HCT116 (cell line): ENCODE measurements around the gene PIKFYVE. TPM values are rescaled to one million over a fixed set of nuclear protein-coding genes. Genes with fewer than 3 reads are reported as not detected.

Experiments used
- ATAC-seq: fragments of 200-7000 bp; cut with Tn5 transposase; 2 replicates; pipeline ENCODE4 v1.9.1; 2020; ENCODE audit warnings: mild to moderate bottlenecking, moderate library complexity
- BruUV-seq: library from RNA; stranded (reverse); fragments of 400-500 nt; replicated peaks from 2 replicates; lab custom pipeline; 2021; lab: Mats Ljungman, UMichigan
- CTCF ChIA-PET: fragments of 300-600 bp; sonication (Branson Sonifier 250); formaldehyde crosslinking; loops from one replicate; lab custom pipeline; 2021; ENCODE audit warnings: antibody characterized with exemption; lab: Charles Lee
- POLR2A ChIA-PET: fragments of 300-600, 350-600 bp; sonication (Branson Sonifier 250); formaldehyde crosslinking; loops from one replicate; lab custom pipeline; 2021; ENCODE audit warnings: antibody characterized with exemption; lab: Charles Lee
- RAD21 ChIA-PET, 2 experiments: fragments of 300-600 bp; sonication (Branson Sonifier 250); formaldehyde crosslinking; loops; one replicate each; lab custom pipeline; 2023; ENCODE audit warnings: low total read pairs in 2 of 2; ENCODE audit not compliant: uncharacterized antibody in 2 of 2, unreplicated experiment in 2 of 2, low non-redundant PET in 1 of 2; lab: Charles Lee
- DNase-seq: peaks from one replicate; pipeline ENCODE4 v3.0.0-alpha.2; 2010; ENCODE audit warnings: low read depth, low spot score
- H2AFZ ChIP-seq: fragments of 200-600 bp; shearing (Covaris generic), sonication (generic); 2 replicates; pipeline ENCODE4 v1.6.1; 2017; ENCODE audit warnings: low read depth, mixed run types, mixed read lengths, antibody characterized with exemption, low read length; ENCODE audit not compliant: poor library complexity, severe bottlenecking
- H3K27ac ChIP-seq: 2 replicates; pipeline ENCODE4 v1.5.1; 2012; ENCODE audit warnings: low read depth, low read length
- H3K27me3 ChIP-seq: fragments of 200-600 bp; sonication (generic); 2 replicates; pipeline ENCODE4 v1.6.1; 2016; ENCODE audit warnings: mixed run types, low read length, mixed read lengths; ENCODE audit not compliant: insufficient read depth
- H3K36me3 ChIP-seq, 2 experiments: fragments of 200-500 bp in 1 of 2; fragments of 200-600 bp in 1 of 2; sonication (Bioruptor generic) in 1 of 2; sonication (generic) in 1 of 2; 2 replicates each; pipeline versions ENCODE4 v1.5.1 to v1.6.1; 2014 to 2016; ENCODE audit warnings: low read length in 2 of 2, inconsistent platforms in 1 of 2, mixed read lengths in 1 of 2, mixed run types in 1 of 2; ENCODE audit not compliant: insufficient read depth in 2 of 2, control insufficient read depth in 1 of 2
- H3K4me1 ChIP-seq, 2 experiments: fragments of 200-600 bp in 1 of 2; sonication (generic) in 1 of 2; 2 replicates each; pipeline versions ENCODE4 v1.5.1 to v1.6.1; 2012 to 2017; ENCODE audit warnings: low read length in 2 of 2, inconsistent platforms in 1 of 2, mild to moderate bottlenecking in 1 of 2, mixed read lengths in 1 of 2, mixed run types in 1 of 2, moderate library complexity in 1 of 2; ENCODE audit not compliant: insufficient read depth in 2 of 2, control insufficient read depth in 1 of 2
- H3K4me2 ChIP-seq: fragments of 200-600 bp; sonication (generic); 2 replicates; pipeline ENCODE4 v1.6.1; 2017; ENCODE audit warnings: mixed run types, low read length, mixed read lengths
- H3K4me3 ChIP-seq, 2 experiments: fragments of 200-600 bp in 1 of 2; sonication (generic) in 1 of 2; replicated peaks in 1 of 2; 2 replicates each; pipeline ENCODE4 v1.5.1; 2011 to 2016; ENCODE audit warnings: low read length in 2 of 2, control low read depth in 1 of 2, low read depth in 1 of 2, mild to moderate bottlenecking in 1 of 2, mixed read lengths in 1 of 2, mixed run types in 1 of 2
- H3K79me2 ChIP-seq: fragments of 200-600 bp; sonication (generic); 2 replicates; pipeline ENCODE4 v1.6.1; 2017; ENCODE audit warnings: mild to moderate bottlenecking, mixed run types, low read length, moderate library complexity, mixed read lengths; ENCODE audit not compliant: insufficient read depth
- H3K9ac ChIP-seq: fragments of 200-600 bp; sonication (generic); 2 replicates; pipeline ENCODE4 v1.6.1; 2016; ENCODE audit warnings: low read length, mixed read lengths
- H3K9me2 ChIP-seq: fragments of 200-600 bp; sonication (generic), shearing (Covaris generic); 2 replicates; pipeline ENCODE4 v1.6.1; 2017; ENCODE audit warnings: mixed run types, mild to moderate bottlenecking, moderate library complexity; ENCODE audit not compliant: insufficient read depth
- H3K9me3 ChIP-seq, 2 experiments: fragments of 200-500 bp in 1 of 2; fragments of 200-600 bp in 1 of 2; sonication (Bioruptor generic) in 1 of 2; sonication (generic) in 1 of 2; 2 replicates each; pipeline ENCODE4 v1.6.1; 2014 to 2017; ENCODE audit warnings: low read length in 2 of 2, mixed read lengths in 2 of 2, inconsistent platforms in 1 of 2, low read depth in 1 of 2, mild to moderate bottlenecking in 1 of 2, mixed run types in 1 of 2, moderate library complexity in 1 of 2; ENCODE audit not compliant: control insufficient read depth in 1 of 2, insufficient read depth in 1 of 2
- H4K20me1 ChIP-seq: fragments of 200-600 bp; sonication (generic), shearing (Covaris generic); 2 replicates; pipeline ENCODE4 v1.6.1; 2017; ENCODE audit warnings: mixed run types, mild to moderate bottlenecking, moderate library complexity; ENCODE audit not compliant: insufficient read depth
- ATF3 ChIP-seq: IDR thresholded peaks from 2 replicates; pipeline ENCODE4 v1.6.1; 2012
- CBX3 ChIP-seq: IDR thresholded peaks from 2 replicates; pipeline ENCODE4 v1.6.1; 2012; ENCODE audit warnings: low read depth
- CTCF ChIP-seq, 3 experiments: fragments of 200-600 bp in 1 of 3; sonication (generic) in 1 of 3; IDR thresholded peaks in 2 of 3; conservative IDR thresholded peaks in 1 of 3; 2 replicates each; pipeline ENCODE4 v1.5.1; 2012 to 2017; ENCODE audit warnings: low read depth in 2 of 3, low read length in 2 of 3, antibody characterized with exemption in 1 of 3, borderline replicate concordance in 1 of 3, control low read depth in 1 of 3, mild to moderate bottlenecking in 1 of 3, mixed read lengths in 1 of 3, mixed run types in 1 of 3, moderate library complexity in 1 of 3; ENCODE audit not compliant: insufficient read depth in 1 of 3
- EGR1 ChIP-seq: IDR thresholded peaks from 2 replicates; pipeline ENCODE4 v1.6.1; 2012; ENCODE audit warnings: low read depth
- ELF1 ChIP-seq: IDR thresholded peaks from 2 replicates; pipeline ENCODE4 v1.6.1; 2012; ENCODE audit warnings: low read depth, borderline replicate concordance
- EZH2phosphoT487 ChIP-seq: fragments of 200-600 bp; IDR thresholded peaks from 2 replicates; pipeline ENCODE4 v1.6.1; 2018; ENCODE audit warnings: antibody characterized with exemption, borderline replicate concordance
- FOSL1 ChIP-seq: IDR thresholded peaks from 2 replicates; pipeline ENCODE4 v1.6.1; 2012; ENCODE audit warnings: low read depth
- JUND ChIP-seq: IDR thresholded peaks from 2 replicates; pipeline ENCODE4 v1.6.1; 2012
- POLR2A ChIP-seq: IDR thresholded peaks from 2 replicates; pipeline ENCODE4 v1.7.0; 2011; ENCODE audit warnings: borderline replicate concordance; ENCODE audit not compliant: insufficient read depth, insufficient read length; ENCODE audit errors: extremely low read depth
- REST ChIP-seq: IDR thresholded peaks from 2 replicates; pipeline ENCODE4 v1.6.1; 2012; ENCODE audit warnings: low read depth
- ZBTB33 ChIP-seq: IDR thresholded peaks from 2 replicates; pipeline ENCODE4 v1.6.1; 2011; ENCODE audit warnings: mild to moderate bottlenecking, low read length, moderate library complexity; ENCODE audit not compliant: insufficient replicate concordance; ENCODE audit errors: extremely low read depth
- ZFX ChIP-seq: fragments of 450-650 bp; IDR thresholded peaks from 2 replicates; pipeline ENCODE4 v1.6.1; 2017
- intact Hi-C: fragments of 100-400 bp; cut with micrococcal nuclease; formaldehyde crosslinking; loops from 2 replicates; pipeline ENCODE4 v1.10.0; 2022
- total RNA-seq: library from RNA; stranded (reverse); gene quantifications from one replicate; pipeline ENCODE4 v1.2.1, GENCODE V29; 2021; ENCODE audit not compliant: unreplicated experiment

The PIKFYVE gene
- total RNA-seq, 1 experiment from 2014 or later = 21.8 TPM

GRCh38 chr2:208279236-208279635, 13.2 kb downstream of the PIKFYVE start:
- intact Hi-C loops = no loop called here
- Histone ChIP-seq H3K27me3 (no peaks in the 10 kb centered on the region), H3K4me1 (peaks cover 3 to 7% of the 10 kb centered on the region in 2 experiments; a peak in 2 of 4 replicates), H3K4me2 (no peak overlapping the region), H3K27ac (no peak overlapping the region), H3K9me2 (no peaks in the 10 kb centered on the region), H4K20me1 (no peaks in the 10 kb centered on the region), H3K36me3 (peaks cover 19 to 31% of the 10 kb centered on the region in 2 experiments; a peak in 2 of 4 replicates), H2AFZ (no peak overlapping the region), H3K9ac (no peak overlapping the region), H3K79me2 (no peaks in the 10 kb centered on the region), H3K4me3 (no peak overlapping the region)
- no peak for DNase-seq
- CTCF ChIA-PET = no interaction called here
- POLR2A ChIA-PET = no interaction called here
- RAD21 ChIA-PET = no interaction called here
- TF ChIP-seq EZH2phosphoT487 (no peak), FOSL1 (no peak), REST (no peak), ELF1 (no peak), POLR2A (no peak), CTCF (IDR thresholded peaks at IDR 0.05 in 2 of 3, conservative IDR thresholded peaks at IDR 0.05 in 1 of 3; ENCODE audit: borderline replicate concordance in 1 of 3, insufficient read depth in 1 of 3, low read depth in 2 of 3, low read length in 2 of 3) (no peak), JUND (no peak), ATF3 (no peak), ZBTB33 (no peak), EGR1 (no peak), ZFX (no peak), CBX3 (no peak)
- TF ChIP-seq, all 23 proteins: peak for 0
- no peak for ATAC-seq
- no TSS peak for BruUV-seq
- no peaks in the 10 kb centered on the region for H3K9me3 ChIP-seq
